Trophoblast cell (in vitro differentiated cells and primary cell): ENCODE results near the gene OGDH.

Source experiments
- DNase-seq, 2 donors: peaks; one replicate each; pipeline ENCODE4 v3.0.0-alpha.2; 2016
- H2AFZ ChIP-seq: 2 replicates; pipeline ENCODE4 v1.6.1; 2013; ENCODE audit warnings: low read length, moderate library complexity, mild to moderate bottlenecking; ENCODE audit not compliant: insufficient read depth, poor library complexity
- H2AK5ac ChIP-seq: 2 replicates; pipeline ENCODE4 v1.6.1; 2013; ENCODE audit warnings: mild to moderate bottlenecking, low read length
- H2BK120ac ChIP-seq: 2 replicates; pipeline ENCODE4 v1.6.1; 2013; ENCODE audit warnings: low read length, mild to moderate bottlenecking, moderate library complexity; ENCODE audit not compliant: insufficient read depth, poor library complexity
- H2BK12ac ChIP-seq: 2 replicates; pipeline ENCODE4 v1.6.1; 2013; ENCODE audit warnings: mild to moderate bottlenecking, low read length, moderate library complexity
- H2BK5ac ChIP-seq: 2 replicates; pipeline ENCODE4 v1.6.1; 2013; ENCODE audit warnings: low read length, low read depth, moderate library complexity, mild to moderate bottlenecking; ENCODE audit not compliant: poor library complexity
- H3K14ac ChIP-seq: 2 replicates; pipeline ENCODE4 v1.6.1; 2013; ENCODE audit warnings: mild to moderate bottlenecking, low read length
- H3K18ac ChIP-seq: 2 replicates; pipeline ENCODE4 v1.6.1; 2013; ENCODE audit warnings: mild to moderate bottlenecking, low read length
- H3K23ac ChIP-seq: 2 replicates; pipeline ENCODE4 v1.6.1; 2013; ENCODE audit warnings: low read length
- H3K27ac ChIP-seq: 2 replicates; pipeline ENCODE4 v1.5.1; 2013; ENCODE audit warnings: low read depth, mild to moderate bottlenecking, inconsistent platforms, low read length, moderate library complexity
- H3K27me3 ChIP-seq: 2 replicates; pipeline ENCODE4 v1.6.1; 2013; ENCODE audit warnings: inconsistent platforms, mild to moderate bottlenecking, low read length, moderate library complexity; ENCODE audit not compliant: insufficient read depth
- H3K36me3 ChIP-seq, 2 experiments: 1 replicate in 1 of 2; 2 replicates in 1 of 2; pipeline ENCODE4 v1.6.1; 2013; ENCODE audit warnings: low read length in 2 of 2, mild to moderate bottlenecking in 2 of 2, moderate library complexity in 1 of 2; ENCODE audit not compliant: insufficient read depth in 2 of 2, control insufficient read depth in 1 of 2
- H3K4ac ChIP-seq: 2 replicates; pipeline ENCODE4 v1.6.1; 2013; ENCODE audit warnings: low read depth, mild to moderate bottlenecking, low read length, moderate library complexity
- H3K4me1 ChIP-seq, 2 experiments: 1 replicate in 1 of 2; 2 replicates in 1 of 2; pipeline ENCODE4 v1.6.1; 2013; ENCODE audit warnings: low read length in 2 of 2, mild to moderate bottlenecking in 2 of 2, moderate library complexity in 1 of 2; ENCODE audit not compliant: insufficient read depth in 2 of 2, control insufficient read depth in 1 of 2
- H3K4me2 ChIP-seq: 2 replicates; pipeline ENCODE4 v1.6.1; 2013; ENCODE audit warnings: inconsistent platforms, mild to moderate bottlenecking, low read length, moderate library complexity
- H3K4me3 ChIP-seq: 2 replicates; pipeline ENCODE4 v1.5.1; 2013; ENCODE audit warnings: mild to moderate bottlenecking, low read depth, low read length, inconsistent platforms
- H3K79me1 ChIP-seq: one replicate; pipeline ENCODE4 v1.6.1; 2013; ENCODE audit warnings: low read length
- H3K79me2 ChIP-seq: 2 replicates; pipeline ENCODE4 v1.6.1; 2013; ENCODE audit warnings: low read length, mild to moderate bottlenecking; ENCODE audit not compliant: control insufficient read depth, insufficient read depth, poor library complexity
- H3K9ac ChIP-seq: 2 replicates; pipeline ENCODE4 v1.6.1; 2013; ENCODE audit warnings: mild to moderate bottlenecking, low read length
- H3K9me3 ChIP-seq: 2 replicates; pipeline ENCODE4 v1.6.1; 2013; ENCODE audit warnings: low read depth, mild to moderate bottlenecking, control low read depth, inconsistent platforms, low read length; ENCODE audit not compliant: insufficient read depth
- H4K12ac ChIP-seq: 2 replicates; pipeline ENCODE4 v1.6.1; 2013; ENCODE audit warnings: low read depth, mild to moderate bottlenecking, low read length, moderate library complexity
- H4K8ac ChIP-seq: 2 replicates; pipeline ENCODE4 v1.6.1; 2013; ENCODE audit warnings: low read depth, mild to moderate bottlenecking, low read length, moderate library complexity
- H4K91ac ChIP-seq: one replicate; pipeline ENCODE4 v1.6.1; 2013; ENCODE audit warnings: low read depth, mild to moderate bottlenecking, low read length, moderate library complexity
- WGBS: extraction: QIAGEN DNeasy Blood & Tissue Kit; methylation state at CpG from one replicate; pipeline ENCODE4 v1.1.7; 2013; ENCODE audit warnings: missing lambda C conversion rate; ENCODE audit not compliant: insufficient read length, insufficient coverage; ENCODE audit errors: extremely low coverage; 5-methylcytosine and 5-hydroxymethylcytosine counted together

Gene OGDH

DNA sequence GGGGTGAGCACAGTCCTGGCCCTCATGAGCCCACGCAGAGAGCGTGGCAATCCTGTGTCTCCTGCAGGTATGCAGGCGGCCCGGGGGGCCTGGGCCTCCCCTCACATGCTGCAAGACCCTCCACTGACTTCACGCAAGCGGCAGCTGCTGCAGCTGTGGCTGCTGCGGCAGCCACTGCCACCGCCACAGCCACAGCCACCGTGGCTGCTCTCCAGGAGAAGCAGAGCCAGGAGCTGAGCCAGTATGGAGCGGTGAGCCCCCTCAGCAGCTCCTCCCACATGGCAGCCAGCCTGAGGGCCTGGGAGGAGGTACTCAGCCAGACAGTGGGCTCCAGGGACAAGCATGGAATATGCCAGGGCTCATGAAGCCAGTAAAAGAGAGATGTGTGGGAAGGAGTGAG, 150.9 kb downstream of the OGDH start:
- H3K79me2 ChIP-seq, result no peaks in the 10 kb centered on the region
- H3K14ac ChIP-seq, result no peak overlapping the region
- no peak overlapping the region for H3K23ac ChIP-seq
- no peak overlapping the region for H3K27ac ChIP-seq
- H2BK12ac ChIP-seq, result no peak overlapping the region
- H3K4me1 ChIP-seq, result no peaks in the 10 kb centered on the region
- no peak overlapping the region for H4K91ac ChIP-seq
- H3K9me3 ChIP-seq, result peaks cover 6% of the 10 kb centered on the region
- peaks cover 35 to 38% of the 10 kb centered on the region in 2 experiments for H3K36me3 ChIP-seq
- no peak overlapping the region for H3K4me3 ChIP-seq
- no peaks in the 10 kb centered on the region for H3K79me1 ChIP-seq
- no peak overlapping the region for H2BK120ac ChIP-seq
- H3K9ac ChIP-seq, result no peak overlapping the region
- H3K18ac ChIP-seq, result no peak overlapping the region
- H3K27me3 ChIP-seq, result no peaks in the 10 kb centered on the region
- H4K8ac ChIP-seq, result no peak overlapping the region
- no peak overlapping the region for H2BK5ac ChIP-seq
- H2AFZ ChIP-seq, result no peak overlapping the region
- no peak overlapping the region for H2AK5ac ChIP-seq
- no peak overlapping the region for H3K4ac ChIP-seq
- no peak overlapping the region for H3K4me2 ChIP-seq
- DNase-seq, result no peak
- no CpG with 5 or more reads among the region's 10 CpGs for WGBS
- no peak overlapping the region for H4K12ac ChIP-seq

DNA sequence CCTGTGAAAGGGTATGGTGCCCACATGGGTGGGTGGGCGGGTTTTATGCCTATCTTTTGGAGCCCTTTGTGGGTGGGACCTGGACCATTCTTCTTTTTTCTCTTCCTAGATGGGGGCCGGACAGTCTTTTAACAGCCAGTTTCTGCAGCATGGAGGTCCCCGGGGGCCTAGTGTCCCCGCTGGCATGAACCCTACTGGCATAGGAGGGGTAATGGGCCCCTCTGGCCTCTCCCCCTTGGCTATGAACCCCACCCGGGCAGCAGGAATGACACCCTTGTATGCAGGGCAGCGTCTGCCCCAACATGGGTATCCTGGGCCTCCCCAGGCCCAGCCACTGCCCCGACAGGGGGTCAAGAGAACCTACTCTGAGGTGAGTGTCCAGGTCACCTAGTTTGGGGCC, 151.3 kb downstream of the OGDH start:
- no peaks in the 10 kb centered on the region for H3K27me3 ChIP-seq
- H3K4me1 ChIP-seq, result no peaks in the 10 kb centered on the region
- no CpG with 5 or more reads among the region's 7 CpGs for WGBS

More for the DNA sequence above, 151.3 kb downstream of the OGDH start:
- Histone ChIP-seq H2BK120ac (no peak overlapping the region), H2AK5ac (no peak overlapping the region), H3K9ac (no peak overlapping the region), H3K18ac (no peak overlapping the region), H2AFZ (no peak overlapping the region), H4K12ac (no peak overlapping the region), H3K27ac (no peak overlapping the region), H3K79me2 (no peaks in the 10 kb centered on the region), H3K14ac (no peak overlapping the region), H3K23ac (no peak overlapping the region), H2BK12ac (no peak overlapping the region), H2BK5ac (no peak overlapping the region), H3K4ac (no peak overlapping the region), H3K9me3 (peaks cover 6% of the 10 kb centered on the region), H3K4me2 (no peak overlapping the region), H4K91ac (no peak overlapping the region), H3K36me3 (peaks cover 39 to 42% of the 10 kb centered on the region in 2 experiments), H3K4me3 (no peak overlapping the region), H4K8ac (no peak overlapping the region), H3K79me1 (no peaks in the 10 kb centered on the region)
- DNase-seq, result no peak
